Gastroesophageal sphincter (tissue), 4 donors: ENCODE results near the gene UGT8. TPM values are rescaled to one million over a fixed set of nuclear protein-coding genes. Genes with fewer than 3 reads are reported as not detected.
"Not testable (repeated sequence)": the region's sequence is repeated elsewhere in the genome, so short reads cannot be mapped to it uniquely, and the experiment has no call there.

Source experiments
- ATAC-seq: fragments of 150-250 bp; one replicate; pipeline ENCODE4 v1.9.1; 2016; ENCODE audit warnings: mild to moderate bottlenecking, moderate library complexity
- H3K27ac ChIP-seq, 4 donors: fragments of 200-600 bp; sonication (generic) in 3 of 4; 1 replicate in 3 of 4; 2 replicates in 1 of 4; pipeline ENCODE4 v1.5.1; 2016 to 2019
- H3K27me3 ChIP-seq: fragments of 200-600 bp; sonication (generic); one replicate; pipeline ENCODE4 v1.5.1; 2019
- H3K36me3 ChIP-seq, 2 donors: fragments of 200-600 bp; sonication (generic); one replicate each; pipeline ENCODE4 v1.5.1; 2019; ENCODE audit warnings: control low read depth in 1 of 2
- H3K4me1 ChIP-seq, 3 donors: fragments of 200-600 bp; sonication (generic); 1 replicate in 2 of 3; 2 replicates in 1 of 3; pipeline ENCODE4 v1.5.1; 2016 to 2019; ENCODE audit warnings: control low read depth in 2 of 3
- H3K4me3 ChIP-seq, 2 donors: fragments of 200-600 bp; sonication (generic); one replicate each; pipeline ENCODE4 v1.5.1; 2019; ENCODE audit warnings: mild to moderate bottlenecking in 1 of 2, moderate library complexity in 1 of 2
- H3K9me3 ChIP-seq, 3 donors: fragments of 200-600 bp; sonication (generic); one replicate each; pipeline ENCODE4 v1.5.1; 2017 to 2019; ENCODE audit warnings: control low read depth in 2 of 3
- EP300 ChIP-seq: sonication (generic); formaldehyde crosslinking; IDR thresholded peaks from one replicate; pipeline ENCODE4 v1.6.1; 2017; ENCODE audit warnings: antibody characterized with exemption, mild to moderate bottlenecking
- POLR2A ChIP-seq, 2 donors: fragments of 450-650 bp; IDR thresholded peaks; one replicate each; pipeline ENCODE4 v1.6.1; 2017; ENCODE audit warnings: antibody characterized with exemption in 2 of 2, mild to moderate bottlenecking in 2 of 2, moderate library complexity in 1 of 2
- POLR2AphosphoS5 ChIP-seq: sonication (generic); formaldehyde crosslinking; IDR thresholded peaks from one replicate; pipeline ENCODE4 v1.6.1; 2017; ENCODE audit warnings: antibody characterized with exemption
- WGBS, 2 donors: methylation state at CpG; one replicate each; pipeline ENCODE4 v1.1.5; 2018; ENCODE audit warnings: low coverage in 1 of 2; 5-methylcytosine and 5-hydroxymethylcytosine counted together
- total RNA-seq, 4 donors: library from RNA; depleted of rRNA; stranded (reverse); fragments of >200 nt; gene quantifications; one replicate each; pipeline ENCODE4 v1.1.0, GENCODE V29; 2016
- TF ChIP-seq, protein P1 (sequence below), 4 experiments: fragments of 200-600 bp in 2 of 4; fragments of 450-650 bp in 2 of 4; sonication (generic) in 1 of 4; IDR thresholded peaks; one replicate each; pipeline ENCODE4 v1.5.1; 2017 to 2019; ENCODE audit warnings: antibody characterized with exemption in 4 of 4, mild to moderate bottlenecking in 2 of 4, moderate library complexity in 2 of 4

UGT8 gene
- total RNA-seq, 4 donors from 2014 or later, result 0.27 to 0.96 (median 0.73) TPM; not detected in 1

DNA sequence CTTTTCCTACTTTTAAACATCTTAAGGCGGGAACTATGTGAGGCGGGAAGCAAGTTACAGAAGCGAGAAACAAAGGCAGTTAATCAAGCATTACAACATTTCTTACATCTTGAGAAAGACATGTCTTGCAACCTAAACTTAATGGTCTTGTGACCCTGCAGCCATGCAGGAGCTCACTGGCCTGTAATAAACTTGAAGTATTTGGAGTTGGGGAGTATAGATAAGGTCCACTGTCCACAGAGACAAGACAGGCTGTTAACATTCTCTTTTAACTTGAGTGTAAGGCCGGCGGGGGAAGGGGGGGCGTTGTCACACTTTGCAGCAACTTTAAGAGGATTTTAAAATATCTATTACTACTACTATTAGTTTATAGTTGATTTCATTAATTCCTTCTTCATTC, 10.3 kb upstream of the UGT8 start:
- no peaks in the 10 kb centered on the region for H3K36me3 ChIP-seq
- TF ChIP-seq EP300, result no peak
- TF ChIP-seq, protein P1, sequence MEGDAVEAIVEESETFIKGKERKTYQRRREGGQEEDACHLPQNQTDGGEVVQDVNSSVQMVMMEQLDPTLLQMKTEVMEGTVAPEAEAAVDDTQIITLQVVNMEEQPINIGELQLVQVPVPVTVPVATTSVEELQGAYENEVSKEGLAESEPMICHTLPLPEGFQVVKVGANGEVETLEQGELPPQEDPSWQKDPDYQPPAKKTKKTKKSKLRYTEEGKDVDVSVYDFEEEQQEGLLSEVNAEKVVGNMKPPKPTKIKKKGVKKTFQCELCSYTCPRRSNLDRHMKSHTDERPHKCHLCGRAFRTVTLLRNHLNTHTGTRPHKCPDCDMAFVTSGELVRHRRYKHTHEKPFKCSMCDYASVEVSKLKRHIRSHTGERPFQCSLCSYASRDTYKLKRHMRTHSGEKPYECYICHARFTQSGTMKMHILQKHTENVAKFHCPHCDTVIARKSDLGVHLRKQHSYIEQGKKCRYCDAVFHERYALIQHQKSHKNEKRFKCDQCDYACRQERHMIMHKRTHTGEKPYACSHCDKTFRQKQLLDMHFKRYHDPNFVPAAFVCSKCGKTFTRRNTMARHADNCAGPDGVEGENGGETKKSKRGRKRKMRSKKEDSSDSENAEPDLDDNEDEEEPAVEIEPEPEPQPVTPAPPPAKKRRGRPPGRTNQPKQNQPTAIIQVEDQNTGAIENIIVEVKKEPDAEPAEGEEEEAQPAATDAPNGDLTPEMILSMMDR (IDR thresholded peaks at IDR 0.05), result no peak
- no peak for TF ChIP-seq POLR2AphosphoS5
- TF ChIP-seq POLR2A (IDR thresholded peaks at IDR 0.05), result no peak
- no peak overlapping the region for H3K4me3 ChIP-seq
- no peaks in the 10 kb centered on the region for H3K9me3 ChIP-seq
- H3K4me1 ChIP-seq, result no peaks in the 10 kb centered on the region
- ATAC-seq, result no peak
- no peak overlapping the region for H3K27ac ChIP-seq
- WGBS, 2 donors, result 44 to 87% methylated on average over 3 to 6 of the region's 6 CpGs
- no peaks in the 10 kb centered on the region for H3K27me3 ChIP-seq

DNA sequence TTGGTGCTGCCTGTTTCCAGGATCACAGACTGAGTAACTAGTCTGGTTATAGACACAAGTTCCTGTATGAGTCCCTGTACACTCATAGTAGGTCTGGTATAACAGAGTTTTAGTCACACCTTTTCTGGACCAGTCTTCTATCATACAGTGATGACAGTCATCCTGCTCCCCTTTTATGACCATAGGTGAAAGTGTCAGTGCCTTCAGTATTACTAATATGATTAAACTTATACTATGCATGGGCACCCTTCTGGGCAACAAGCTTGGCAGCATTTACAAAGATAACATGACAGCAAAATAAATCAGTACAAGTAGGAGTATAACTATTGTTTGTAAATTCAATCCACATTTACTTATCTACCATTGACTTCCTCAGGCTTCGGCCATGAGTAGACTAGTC, 8.2 kb upstream of the UGT8 start:
- not testable (repeated sequence) for H3K27ac ChIP-seq, H3K4me1 ChIP-seq, H3K27me3 ChIP-seq, H3K36me3 ChIP-seq, H3K4me3 ChIP-seq, ATAC-seq, H3K9me3 ChIP-seq
- WGBS, 2 donors, result no CpG with 5 or more reads among the region's 1 CpG

DNA sequence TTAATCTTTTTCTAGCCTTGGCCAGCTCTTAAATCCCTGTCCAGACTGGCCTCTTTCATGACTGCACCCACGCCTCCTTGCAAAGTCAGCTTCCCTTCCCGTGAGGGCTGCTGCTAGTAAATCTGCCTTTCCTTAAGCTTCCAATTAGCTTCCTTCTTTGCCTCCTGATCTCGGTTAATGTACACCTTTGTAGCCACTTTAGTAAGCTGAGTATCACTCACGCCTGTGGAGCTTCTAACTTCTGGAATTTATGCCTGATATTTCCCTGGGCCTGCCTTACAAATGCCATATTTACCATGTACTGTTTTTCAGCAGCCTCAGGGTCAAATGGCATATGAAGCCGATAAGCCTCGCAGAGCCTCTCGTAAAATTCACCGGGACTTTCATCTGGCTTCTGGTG, 5.1 kb upstream of the UGT8 start:
- no peak overlapping the region for H3K4me3 ChIP-seq

DNA sequence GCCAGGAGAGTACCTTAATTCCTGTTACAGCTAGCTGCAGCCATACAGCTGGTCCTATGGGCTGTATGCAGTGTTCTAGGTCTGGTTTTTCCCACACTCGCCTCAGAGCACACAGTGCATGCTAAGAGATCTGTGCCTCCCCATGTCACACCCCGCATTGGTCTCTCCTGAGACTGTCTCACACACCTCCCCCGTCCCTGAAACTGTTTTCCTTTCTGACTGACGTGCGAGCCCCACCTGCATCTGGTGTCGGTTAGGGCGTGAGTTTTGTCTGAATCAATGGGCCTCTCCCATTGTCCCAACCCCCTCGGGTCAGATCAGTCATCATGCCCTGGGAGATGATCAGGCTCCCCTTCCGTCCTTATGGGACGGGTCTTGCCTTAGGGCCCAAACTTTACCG, 3.4 kb upstream of the UGT8 start:
- 29 to 86% methylated on average over 1 to 9 of the region's 11 CpGs for WGBS, 2 donors
- TF ChIP-seq, protein P1 (IDR thresholded peaks at IDR 0.05), result no peak
- no peak for TF ChIP-seq POLR2A (IDR thresholded peaks at IDR 0.05)
- no peak for TF ChIP-seq EP300
- TF ChIP-seq POLR2AphosphoS5, result no peak
- ATAC-seq, result no peak

More for the DNA sequence above, 5.1 kb upstream of the UGT8 start:
- ATAC-seq, result no peak
- no peaks in the 10 kb centered on the region for H3K36me3 ChIP-seq
- H3K27ac ChIP-seq, result no peak overlapping the region
- no peak for TF ChIP-seq POLR2AphosphoS5
- TF ChIP-seq EP300, result no peak
- TF ChIP-seq, protein P1 (IDR thresholded peaks at IDR 0.05), result no peak
- TF ChIP-seq POLR2A (IDR thresholded peaks at IDR 0.05), result no peak
- no peaks in the 10 kb centered on the region for H3K9me3 ChIP-seq
- peaks cover 0 to 7% (median 5%) of the 10 kb centered on the region in 3 donors for H3K4me1 ChIP-seq
- H3K27me3 ChIP-seq, result peaks cover 31% of the 10 kb centered on the region
- 64 to 85% methylated on average over 2 to 7 of the region's 8 CpGs for WGBS, 2 donors

DNA sequence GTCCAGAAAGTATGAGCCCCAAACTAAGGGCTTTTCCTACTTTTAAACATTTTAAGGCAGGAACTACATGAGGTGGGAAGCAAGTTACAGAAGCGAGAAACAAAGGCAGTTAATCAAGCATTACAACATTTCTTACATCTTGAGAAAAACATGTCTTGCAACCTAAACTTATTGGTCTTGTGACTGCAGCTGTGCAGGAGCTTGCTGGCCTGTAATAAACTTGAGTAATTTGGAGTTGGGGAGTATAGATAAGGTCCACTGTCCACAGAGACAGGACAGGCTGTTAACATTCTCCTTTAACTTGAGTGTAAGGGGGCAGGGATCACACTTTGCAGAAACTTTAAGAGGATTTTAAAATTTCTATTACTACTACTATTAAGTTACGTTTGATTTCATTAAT, 2.7 kb upstream of the UGT8 start:
- WGBS, 2 donors, result 71 to 74% methylated on average over 2 of the region's 2 CpGs
- Histone ChIP-seq H3K4me1 (peaks cover 0 to 20% (median 12%) of the 10 kb centered on the region in 3 donors), H3K4me3 (no peak overlapping the region), H3K27me3 (peaks cover 46% of the 10 kb centered on the region), H3K27ac (no peak overlapping the region), H3K36me3 (no peaks in the 10 kb centered on the region), H3K9me3 (no peaks in the 10 kb centered on the region)
- TF ChIP-seq EP300 (no peak), POLR2AphosphoS5 (no peak), POLR2A (IDR thresholded peaks at IDR 0.05) (no peak)
- TF ChIP-seq, protein P1 (IDR thresholded peaks at IDR 0.05), result no peak
- no peak for ATAC-seq

More for the DNA sequence above, 3.4 kb upstream of the UGT8 start:
- Histone ChIP-seq H3K27me3 (peaks cover 46% of the 10 kb centered on the region), H3K4me3 (no peak overlapping the region), H3K27ac (no peak overlapping the region), H3K9me3 (no peaks in the 10 kb centered on the region), H3K36me3 (no peaks in the 10 kb centered on the region), H3K4me1 (peaks cover 0 to 20% (median 12%) of the 10 kb centered on the region in 3 donors)
